WTC11 (cell line): ENCODE measurements around the gene IPO13. TPM values are rescaled to one million over a fixed set of nuclear protein-coding genes. Genes with fewer than 3 reads are reported as not detected.

ENCODE experiments used
- ATAC-seq: fragments of 200-7000 bp; cut with Tn5 transposase; 2 replicates; pipeline ENCODE4 v1.10.0; 2021; ENCODE audit warnings: mild to moderate bottlenecking, moderate library complexity
- CTCF ChIA-PET: fragments of 300-600 bp; sonication (Branson Sonifier 250); formaldehyde crosslinking; loops from one replicate; lab custom pipeline; 2021; ENCODE audit warnings: antibody characterized with exemption; lab: Charles Lee
- POLR2A ChIA-PET: fragments of 350-600 bp; sonication (Branson Sonifier 250); formaldehyde crosslinking; loops from one replicate; lab custom pipeline; 2021; ENCODE audit warnings: antibody characterized with exemption; lab: Charles Lee
- DNase-seq: peaks from one replicate; pipeline ENCODE4 v3.0.0; 2021; ENCODE audit warnings: low spot score
- H3K27ac Mint-ChIP-seq: 2 replicates; pipeline ENCODE4 v1.8.0; 2021; ENCODE audit warnings: mixed read lengths
- H3K27me3 Mint-ChIP-seq: 2 replicates; pipeline ENCODE4 v1.8.0; 2021; ENCODE audit warnings: low read depth, mild to moderate bottlenecking, moderate library complexity, mixed read lengths
- H3K36me3 Mint-ChIP-seq: 2 replicates; pipeline ENCODE4 v1.8.0; 2021; ENCODE audit warnings: mixed read lengths
- H3K4me1 Mint-ChIP-seq: 2 replicates; pipeline ENCODE4 v1.8.0; 2022; ENCODE audit warnings: mixed read lengths
- H3K4me3 Mint-ChIP-seq: 2 replicates; pipeline ENCODE4 v1.8.0; 2021; ENCODE audit warnings: mild to moderate bottlenecking, moderate library complexity, mixed read lengths
- H3K9me3 Mint-ChIP-seq: 2 replicates; pipeline ENCODE4 v1.8.0; 2021; ENCODE audit warnings: mixed read lengths
- ATF1 ChIP-seq: sonication (generic); formaldehyde crosslinking; IDR thresholded peaks from 2 replicates; pipeline ENCODE4 v1.8.1; 2023; ENCODE audit warnings: mild to moderate bottlenecking, moderate library complexity, missing genetic modification reagents
- CREB1 ChIP-seq: sonication (generic); formaldehyde crosslinking; IDR thresholded peaks from 2 replicates; pipeline ENCODE4 v1.8.0; 2023; ENCODE audit warnings: mild to moderate bottlenecking, missing genetic modification reagents
- CREM ChIP-seq: sonication (generic); formaldehyde crosslinking; IDR thresholded peaks from 2 replicates; pipeline ENCODE4 v1.8.1; 2022; ENCODE audit warnings: mild to moderate bottlenecking, missing genetic modification reagents, moderate library complexity
- ELF4 ChIP-seq: sonication (generic); formaldehyde crosslinking; IDR thresholded peaks from 2 replicates; pipeline ENCODE4 v1.8.1; 2022; ENCODE audit warnings: low read depth, mild to moderate bottlenecking, moderate library complexity, missing genetic modification reagents
- EMX1 ChIP-seq: fragments of 250-450 bp; sonication (Bioruptor Pico); IDR thresholded peaks from 2 replicates; pipeline ENCODE4 v1.8.0; 2021; ENCODE audit warnings: mild to moderate bottlenecking
- ERG ChIP-seq: fragments of 250-450 bp; sonication (Bioruptor Pico); IDR thresholded peaks from 2 replicates; pipeline ENCODE4 v1.8.0; 2021; ENCODE audit warnings: mild to moderate bottlenecking
- ETV6 ChIP-seq: sonication (generic); formaldehyde crosslinking; IDR thresholded peaks from 2 replicates; pipeline ENCODE4 v1.8.1; 2022; ENCODE audit warnings: mild to moderate bottlenecking, missing genetic modification reagents
- FOXK1 ChIP-seq: sonication (generic); formaldehyde crosslinking; IDR thresholded peaks from 2 replicates; pipeline ENCODE4 v1.8.0; 2022; ENCODE audit warnings: mild to moderate bottlenecking, moderate library complexity, missing genetic modification reagents
- GABPB1 ChIP-seq: sonication (generic); formaldehyde crosslinking; IDR thresholded peaks from 2 replicates; pipeline ENCODE4 v1.8.1; 2023; ENCODE audit warnings: mild to moderate bottlenecking, missing genetic modification reagents
- GTF2I ChIP-seq: fragments of 250-450 bp; sonication (Bioruptor Pico); conservative IDR thresholded peaks from 2 replicates; pipeline ENCODE4 v1.4.0; 2021; ENCODE audit warnings: mild to moderate bottlenecking
- IRF2 ChIP-seq: sonication (generic); formaldehyde crosslinking; IDR thresholded peaks from 2 replicates; pipeline ENCODE4 v1.8.0; 2022; ENCODE audit warnings: low read depth, missing genetic modification reagents, borderline replicate concordance
- MXD4 ChIP-seq: fragments of 250-450 bp; sonication (Bioruptor Pico); IDR thresholded peaks from 2 replicates; pipeline ENCODE4 v1.8.0; 2021; ENCODE audit warnings: mild to moderate bottlenecking, moderate library complexity, borderline replicate concordance
- MYBL2 ChIP-seq: sonication (generic); formaldehyde crosslinking; IDR thresholded peaks from 2 replicates; pipeline ENCODE4 v1.8.1; 2023; ENCODE audit warnings: mild to moderate bottlenecking, moderate library complexity, missing genetic modification reagents
- NFATC4 ChIP-seq: fragments of 250-450 bp; sonication (Bioruptor Pico); IDR thresholded peaks from 2 replicates; pipeline ENCODE4 v1.9.0; 2021; ENCODE audit warnings: mild to moderate bottlenecking
- NR1H2 ChIP-seq: sonication (generic); formaldehyde crosslinking; IDR thresholded peaks from 2 replicates; pipeline ENCODE4 v1.9.0; 2021; ENCODE audit warnings: mild to moderate bottlenecking, moderate library complexity, missing genetic modification reagents
- NR3C1 ChIP-seq: sonication (generic); formaldehyde crosslinking; conservative IDR thresholded peaks from 2 replicates; pipeline ENCODE4 v1.8.1; 2023; ENCODE audit warnings: low read depth, mild to moderate bottlenecking, missing genetic modification reagents
- RORB ChIP-seq: fragments of 250-450 bp; sonication (Bioruptor Pico); IDR thresholded peaks from 2 replicates; pipeline ENCODE4 v1.9.0; 2021; ENCODE audit warnings: mild to moderate bottlenecking
- SMAD4 ChIP-seq: sonication (generic); formaldehyde crosslinking; IDR thresholded peaks from 2 replicates; pipeline ENCODE4 v1.8.0; 2022; ENCODE audit warnings: mild to moderate bottlenecking, missing genetic modification reagents
- ZBTB21 ChIP-seq: sonication (generic); formaldehyde crosslinking; IDR thresholded peaks from 2 replicates; pipeline ENCODE4 v1.8.1; 2023; ENCODE audit warnings: mild to moderate bottlenecking, missing genetic modification reagents, borderline replicate concordance
- ZNF121 ChIP-seq: sonication (generic); formaldehyde crosslinking; IDR thresholded peaks from 2 replicates; pipeline ENCODE4 v1.8.0; 2023; ENCODE audit warnings: missing genetic modification reagents
- ZNF232 ChIP-seq: sonication (generic); formaldehyde crosslinking; IDR thresholded peaks from 2 replicates; pipeline ENCODE4 v1.8.0; 2022; ENCODE audit warnings: mild to moderate bottlenecking, missing genetic modification reagents
- ZNF317 ChIP-seq: sonication (generic); formaldehyde crosslinking; IDR thresholded peaks from 2 replicates; pipeline ENCODE4 v1.8.1; 2023; ENCODE audit warnings: low read depth, mild to moderate bottlenecking, moderate library complexity, missing genetic modification reagents, borderline replicate concordance
- ZNF396 ChIP-seq: fragments of 250-450 bp; sonication (Bioruptor Pico); IDR thresholded peaks from 2 replicates; pipeline ENCODE4 v1.8.0; 2021; ENCODE audit warnings: mild to moderate bottlenecking, moderate library complexity, borderline replicate concordance
- ZNF671 ChIP-seq: fragments of 250-450 bp; sonication (Bioruptor Pico); IDR thresholded peaks from 2 replicates; pipeline ENCODE4 v1.8.0; 2021; ENCODE audit warnings: mild to moderate bottlenecking
- total RNA-seq: library from RNA; stranded (reverse); gene quantifications from 3 replicates; pipeline ENCODE4 v1.2.3, GENCODE V29; 2021
- TF ChIP-seq, protein P1 (sequence below): sonication (generic); formaldehyde crosslinking; IDR thresholded peaks from 2 replicates; pipeline ENCODE4 v1.8.0; 2023; ENCODE audit warnings: mild to moderate bottlenecking, missing genetic modification reagents
- TF ChIP-seq, protein P2 (sequence below): fragments of 250-450 bp; sonication (Bioruptor Pico); IDR thresholded peaks from 2 replicates; pipeline ENCODE4 v1.9.0; 2021; ENCODE audit warnings: mild to moderate bottlenecking, borderline replicate concordance
- TF ChIP-seq, protein P3 (sequence below): fragments of 250-450 bp; sonication (Bioruptor Pico); IDR thresholded peaks from 2 replicates; pipeline ENCODE4 v1.9.0; 2021; ENCODE audit warnings: moderate library complexity, mild to moderate bottlenecking, inconsistent platforms, borderline replicate concordance
- TF ChIP-seq, protein P4 (sequence below): sonication (generic); formaldehyde crosslinking; conservative IDR thresholded peaks from 2 replicates; pipeline ENCODE4 v1.8.1; 2022; ENCODE audit warnings: mild to moderate bottlenecking, missing genetic modification reagents

IPO13 gene
- total RNA-seq, 1 experiment from 2014 or later = 24.2 TPM

DNA sequence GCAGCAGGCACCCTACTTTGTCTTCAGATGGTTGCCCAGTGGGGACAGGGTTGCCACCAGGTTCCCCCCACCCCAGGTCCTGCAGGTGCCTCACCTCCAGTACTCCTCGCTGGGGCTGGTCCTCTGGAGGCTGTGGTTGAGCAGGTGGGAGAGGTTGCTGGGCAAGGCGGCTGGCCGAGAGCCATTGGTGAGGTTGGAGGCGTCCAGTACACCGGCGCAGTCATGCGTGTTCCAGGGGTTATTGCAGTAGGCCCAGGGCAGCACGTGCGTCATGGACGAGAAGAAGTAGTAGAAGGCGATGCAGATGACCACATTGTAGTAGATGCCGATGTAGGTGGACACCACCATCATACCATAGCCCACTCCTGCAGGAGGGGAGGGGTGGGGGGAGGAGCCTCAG lies 61.5 kb downstream of the IPO13 start:
- CTCF ChIA-PET = interaction anchor here (0.6 to 7.0 kb wide), 2 partner anchors 11 to 26 kb away, joined by 3 to 132 read pairs; partner anchors contain the start of gene SLC6A9
- no peak overlapping the region for H3K4me3 Mint-ChIP-seq

GRCh38 chr1:44010935-44011471 lies 64.3 kb downstream of the IPO13 start:
- Mint-ChIP-seq H3K4me3 (no peak overlapping the region), H3K9me3 (no peaks in the 10 kb centered on the region), H3K27me3 (no peaks in the 10 kb centered on the region), H3K4me1 (peaks cover 7% of the 10 kb centered on the region), H3K36me3 (peaks cover 4% of the 10 kb centered on the region; the same call in 1 of the 2 replicates), H3K27ac (no peak overlapping the region)
- TF ChIP-seq ZNF317 (no peak), ZNF232 (CRISPR knock-in tag) (no peak), FOXK1 (CRISPR knock-in tag) (no peak), ZNF121 (CRISPR knock-in tag) (no peak), ATF1 (CRISPR knock-in tag) (no peak), NR3C1 (CRISPR knock-in tag) (no peak), ZNF671 (CRISPR knock-in tag) (no peak), CREB1 (no peak)
- TF ChIP-seq, protein P1, sequence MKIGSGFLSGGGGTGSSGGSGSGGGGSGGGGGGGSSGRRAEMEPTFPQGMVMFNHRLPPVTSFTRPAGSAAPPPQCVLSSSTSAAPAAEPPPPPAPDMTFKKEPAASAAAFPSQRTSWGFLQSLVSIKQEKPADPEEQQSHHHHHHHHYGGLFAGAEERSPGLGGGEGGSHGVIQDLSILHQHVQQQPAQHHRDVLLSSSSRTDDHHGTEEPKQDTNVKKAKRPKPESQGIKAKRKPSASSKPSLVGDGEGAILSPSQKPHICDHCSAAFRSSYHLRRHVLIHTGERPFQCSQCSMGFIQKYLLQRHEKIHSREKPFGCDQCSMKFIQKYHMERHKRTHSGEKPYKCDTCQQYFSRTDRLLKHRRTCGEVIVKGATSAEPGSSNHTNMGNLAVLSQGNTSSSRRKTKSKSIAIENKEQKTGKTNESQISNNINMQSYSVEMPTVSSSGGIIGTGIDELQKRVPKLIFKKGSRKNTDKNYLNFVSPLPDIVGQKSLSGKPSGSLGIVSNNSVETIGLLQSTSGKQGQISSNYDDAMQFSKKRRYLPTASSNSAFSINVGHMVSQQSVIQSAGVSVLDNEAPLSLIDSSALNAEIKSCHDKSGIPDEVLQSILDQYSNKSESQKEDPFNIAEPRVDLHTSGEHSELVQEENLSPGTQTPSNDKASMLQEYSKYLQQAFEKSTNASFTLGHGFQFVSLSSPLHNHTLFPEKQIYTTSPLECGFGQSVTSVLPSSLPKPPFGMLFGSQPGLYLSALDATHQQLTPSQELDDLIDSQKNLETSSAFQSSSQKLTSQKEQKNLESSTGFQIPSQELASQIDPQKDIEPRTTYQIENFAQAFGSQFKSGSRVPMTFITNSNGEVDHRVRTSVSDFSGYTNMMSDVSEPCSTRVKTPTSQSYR (CRISPR knock-in tag) = no peak
- TF ChIP-seq, protein P2, sequence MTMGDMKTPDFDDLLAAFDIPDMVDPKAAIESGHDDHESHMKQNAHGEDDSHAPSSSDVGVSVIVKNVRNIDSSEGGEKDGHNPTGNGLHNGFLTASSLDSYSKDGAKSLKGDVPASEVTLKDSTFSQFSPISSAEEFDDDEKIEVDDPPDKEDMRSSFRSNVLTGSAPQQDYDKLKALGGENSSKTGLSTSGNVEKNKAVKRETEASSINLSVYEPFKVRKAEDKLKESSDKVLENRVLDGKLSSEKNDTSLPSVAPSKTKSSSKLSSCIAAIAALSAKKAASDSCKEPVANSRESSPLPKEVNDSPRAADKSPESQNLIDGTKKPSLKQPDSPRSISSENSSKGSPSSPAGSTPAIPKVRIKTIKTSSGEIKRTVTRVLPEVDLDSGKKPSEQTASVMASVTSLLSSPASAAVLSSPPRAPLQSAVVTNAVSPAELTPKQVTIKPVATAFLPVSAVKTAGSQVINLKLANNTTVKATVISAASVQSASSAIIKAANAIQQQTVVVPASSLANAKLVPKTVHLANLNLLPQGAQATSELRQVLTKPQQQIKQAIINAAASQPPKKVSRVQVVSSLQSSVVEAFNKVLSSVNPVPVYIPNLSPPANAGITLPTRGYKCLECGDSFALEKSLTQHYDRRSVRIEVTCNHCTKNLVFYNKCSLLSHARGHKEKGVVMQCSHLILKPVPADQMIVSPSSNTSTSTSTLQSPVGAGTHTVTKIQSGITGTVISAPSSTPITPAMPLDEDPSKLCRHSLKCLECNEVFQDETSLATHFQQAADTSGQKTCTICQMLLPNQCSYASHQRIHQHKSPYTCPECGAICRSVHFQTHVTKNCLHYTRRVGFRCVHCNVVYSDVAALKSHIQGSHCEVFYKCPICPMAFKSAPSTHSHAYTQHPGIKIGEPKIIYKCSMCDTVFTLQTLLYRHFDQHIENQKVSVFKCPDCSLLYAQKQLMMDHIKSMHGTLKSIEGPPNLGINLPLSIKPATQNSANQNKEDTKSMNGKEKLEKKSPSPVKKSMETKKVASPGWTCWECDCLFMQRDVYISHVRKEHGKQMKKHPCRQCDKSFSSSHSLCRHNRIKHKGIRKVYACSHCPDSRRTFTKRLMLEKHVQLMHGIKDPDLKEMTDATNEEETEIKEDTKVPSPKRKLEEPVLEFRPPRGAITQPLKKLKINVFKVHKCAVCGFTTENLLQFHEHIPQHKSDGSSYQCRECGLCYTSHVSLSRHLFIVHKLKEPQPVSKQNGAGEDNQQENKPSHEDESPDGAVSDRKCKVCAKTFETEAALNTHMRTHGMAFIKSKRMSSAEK (CRISPR knock-in tag) = no peak
- DNase-seq = no peak
- ChIA-PET CTCF (interaction anchor here (0.8 to 2.0 kb wide), 7 partner anchors 8 to 80 kb away, joined by 3 to 22 read pairs (median 5); no protein-coding TSS in a partner anchor), POLR2A (interaction anchor here (0.6 to 1.2 kb wide), 3 partner anchors 19 to 76 kb away, joined by 3 to 4 read pairs (median 3); no protein-coding TSS in a partner anchor)
- 0 out of 2 replicates have a peak, but pooled peaks have one; percentile 15 for ATAC-seq

More for the DNA sequence above, 61.5 kb downstream of the IPO13 start:
- Mint-ChIP-seq H3K27ac (no peak overlapping the region), H3K9me3 (no peaks in the 10 kb centered on the region), H3K4me1 (peaks cover 7% of the 10 kb centered on the region), H3K27me3 (no peaks in the 10 kb centered on the region; the same call in 1 of the 2 replicates), H3K36me3 (peaks cover 4% of the 10 kb centered on the region; the same call in 1 of the 2 replicates)
- ATAC-seq (no peak), DNase-seq (no peak)
- TF ChIP-seq EMX1 = no peak
- no peak for TF ChIP-seq ZBTB21
- TF ChIP-seq, protein P3, sequence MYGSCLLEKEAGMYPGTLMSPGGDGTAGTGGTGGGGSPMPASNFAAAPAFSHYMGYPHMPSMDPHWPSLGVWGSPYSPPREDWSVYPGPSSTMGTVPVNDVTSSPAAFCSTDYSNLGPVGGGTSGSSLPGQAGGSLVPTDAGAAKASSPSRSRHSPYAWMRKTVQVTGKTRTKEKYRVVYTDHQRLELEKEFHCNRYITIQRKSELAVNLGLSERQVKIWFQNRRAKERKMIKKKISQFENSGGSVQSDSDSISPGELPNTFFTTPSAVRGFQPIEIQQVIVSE (CRISPR knock-in tag) = no peak
- TF ChIP-seq MXD4 (CRISPR knock-in tag) = no peak
- TF ChIP-seq MYBL2 (CRISPR knock-in tag) = no peak
- TF ChIP-seq ERG (CRISPR knock-in tag) = no peak
- TF ChIP-seq NFATC4 (CRISPR knock-in tag) = no peak
- no peak for TF ChIP-seq GTF2I (CRISPR knock-in tag)
- no peak for TF ChIP-seq CREM (CRISPR knock-in tag)
- no peak for TF ChIP-seq SMAD4 (CRISPR knock-in tag)
- TF ChIP-seq ETV6 (CRISPR knock-in tag) = no peak
- TF ChIP-seq, protein P1 (CRISPR knock-in tag) = no peak
- TF ChIP-seq IRF2 = no peak
- no peak for TF ChIP-seq NR1H2 (CRISPR knock-in tag)
- TF ChIP-seq ATF1 (CRISPR knock-in tag) = no peak
- TF ChIP-seq ZNF396 (CRISPR knock-in tag) = no peak
- no peak for TF ChIP-seq ELF4
- no peak for TF ChIP-seq GABPB1 (CRISPR knock-in tag)
- no peak for TF ChIP-seq RORB
- TF ChIP-seq, protein P4, sequence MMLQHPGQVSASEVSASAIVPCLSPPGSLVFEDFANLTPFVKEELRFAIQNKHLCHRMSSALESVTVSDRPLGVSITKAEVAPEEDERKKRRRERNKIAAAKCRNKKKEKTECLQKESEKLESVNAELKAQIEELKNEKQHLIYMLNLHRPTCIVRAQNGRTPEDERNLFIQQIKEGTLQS (CRISPR knock-in tag) = no peak
- POLR2A ChIA-PET = interaction anchor here (0.6 kb wide), 1 partner anchor 16 kb away, joined by 3 read pairs; no protein-coding TSS in a partner anchor
